ENCODE results near the gene NKAIN2.

- TF ChIP-seq POLR2A (IDR thresholded peaks at IDR 0.05; ENCODE audit: borderline replicate concordance, extremely low read depth, insufficient read depth, insufficient read length) (no peak), CTCF (IDR thresholded peaks at IDR 0.05 in 2 of 3, conservative IDR thresholded peaks at IDR 0.05 in 1 of 3; ENCODE audit: borderline replicate concordance in 1 of 3, insufficient read depth in 1 of 3, low read depth in 2 of 3, low read length in 2 of 3) (no peak)
These were observed 32.5 kb upstream of the NKAIN2 start for GRCh38 chr6:123771126-123771525.
